Measurements from ENCODE around the gene AOC1.

DNA sequence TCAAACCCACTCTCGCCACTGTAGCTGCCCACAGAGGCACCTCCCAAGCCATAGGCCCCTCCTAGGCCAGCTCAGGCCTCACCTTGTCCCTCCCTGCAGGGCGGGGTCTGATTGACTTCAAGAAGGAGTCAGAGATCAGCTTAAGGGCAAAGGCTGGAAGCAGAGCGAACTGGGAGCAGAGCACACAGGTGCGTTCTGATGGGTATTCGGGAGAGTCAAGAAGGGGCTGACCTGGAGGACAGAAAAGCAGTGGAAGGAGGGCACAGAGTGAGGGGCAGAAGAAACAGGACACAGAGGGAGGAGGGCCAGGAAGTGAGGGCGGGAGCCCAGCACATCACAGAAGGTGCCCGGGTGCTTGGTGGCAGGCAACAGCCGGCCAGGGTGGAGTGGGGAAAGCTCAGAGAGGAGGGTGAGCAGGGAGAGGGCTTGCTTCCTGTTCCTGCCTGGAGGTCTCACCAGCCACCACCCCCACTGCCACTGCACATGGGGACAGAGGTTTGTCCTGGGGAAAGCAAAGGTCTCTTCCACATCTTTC is at the start of gene AOC1:
- TF ChIP-seq, protein P1, sequence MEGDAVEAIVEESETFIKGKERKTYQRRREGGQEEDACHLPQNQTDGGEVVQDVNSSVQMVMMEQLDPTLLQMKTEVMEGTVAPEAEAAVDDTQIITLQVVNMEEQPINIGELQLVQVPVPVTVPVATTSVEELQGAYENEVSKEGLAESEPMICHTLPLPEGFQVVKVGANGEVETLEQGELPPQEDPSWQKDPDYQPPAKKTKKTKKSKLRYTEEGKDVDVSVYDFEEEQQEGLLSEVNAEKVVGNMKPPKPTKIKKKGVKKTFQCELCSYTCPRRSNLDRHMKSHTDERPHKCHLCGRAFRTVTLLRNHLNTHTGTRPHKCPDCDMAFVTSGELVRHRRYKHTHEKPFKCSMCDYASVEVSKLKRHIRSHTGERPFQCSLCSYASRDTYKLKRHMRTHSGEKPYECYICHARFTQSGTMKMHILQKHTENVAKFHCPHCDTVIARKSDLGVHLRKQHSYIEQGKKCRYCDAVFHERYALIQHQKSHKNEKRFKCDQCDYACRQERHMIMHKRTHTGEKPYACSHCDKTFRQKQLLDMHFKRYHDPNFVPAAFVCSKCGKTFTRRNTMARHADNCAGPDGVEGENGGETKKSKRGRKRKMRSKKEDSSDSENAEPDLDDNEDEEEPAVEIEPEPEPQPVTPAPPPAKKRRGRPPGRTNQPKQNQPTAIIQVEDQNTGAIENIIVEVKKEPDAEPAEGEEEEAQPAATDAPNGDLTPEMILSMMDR (conservative IDR thresholded peaks at IDR 0.05; ENCODE audit: low read depth, low read length): no peak
- no peak for TF ChIP-seq EZH2 (IDR thresholded peaks at IDR 0.05; ENCODE audit: borderline replicate concordance, low read depth, low read length, poor library complexity, severe bottlenecking)

Measured in A673 (cell line).